ENCODE measurements around the gene IFIT1B. TPM values are rescaled to one million over a fixed set of nuclear protein-coding genes. Genes with fewer than 3 reads are reported as not detected.
A peak's percentile ranks its signal among the peaks of the same experiment; 100 is the strongest.

The IFIT1B gene
- total and polyA plus RNA-seq, 9 of the 15 experiments (the other 6 are each of a cell fraction or from before 2014, with no cell fraction given): not detected

DNA sequence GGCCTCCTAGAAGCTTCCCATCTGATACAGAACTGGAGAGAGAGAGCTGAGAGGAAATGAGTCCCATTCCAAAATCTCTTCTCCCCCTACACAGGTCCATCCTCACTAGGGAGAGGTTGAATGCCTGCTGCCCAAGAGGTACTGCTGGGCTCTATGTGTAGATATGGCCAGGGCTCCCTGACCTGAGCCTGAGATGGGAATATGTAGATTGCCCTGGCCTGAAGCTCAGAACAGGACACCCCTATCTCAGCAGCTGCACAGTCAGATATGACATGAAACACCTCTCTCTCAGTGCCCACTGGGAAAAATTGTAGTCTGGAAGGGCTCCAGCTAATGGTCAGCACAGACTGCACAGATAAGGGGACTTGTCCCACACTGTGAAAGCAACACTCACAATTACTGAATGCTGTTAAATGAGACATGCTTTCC, 3.1 kb upstream of the IFIT1B start (continued):
- TF ChIP-seq, protein P1, sequence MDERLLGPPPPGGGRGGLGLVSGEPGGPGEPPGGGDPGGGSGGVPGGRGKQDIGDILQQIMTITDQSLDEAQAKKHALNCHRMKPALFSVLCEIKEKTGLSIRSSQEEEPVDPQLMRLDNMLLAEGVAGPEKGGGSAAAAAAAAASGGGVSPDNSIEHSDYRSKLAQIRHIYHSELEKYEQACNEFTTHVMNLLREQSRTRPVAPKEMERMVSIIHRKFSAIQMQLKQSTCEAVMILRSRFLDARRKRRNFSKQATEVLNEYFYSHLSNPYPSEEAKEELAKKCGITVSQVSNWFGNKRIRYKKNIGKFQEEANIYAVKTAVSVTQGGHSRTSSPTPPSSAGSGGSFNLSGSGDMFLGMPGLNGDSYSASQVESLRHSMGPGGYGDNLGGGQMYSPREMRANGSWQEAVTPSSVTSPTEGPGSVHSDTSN (CRISPR knock-in tag; IDR thresholded peaks at IDR 0.05; ENCODE audit: low read depth): no peak
- TF ChIP-seq, protein P1 (tag; conservative IDR thresholded peaks at IDR 0.05; ENCODE audit: low read depth): no peak
- no peak for TF ChIP-seq CHD1 (IDR thresholded peaks at IDR 0.05; ENCODE audit: low read length)
- TF ChIP-seq GABPB1 (CRISPR knock-in tag; IDR thresholded peaks at IDR 0.05): no peak
- TF ChIP-seq, protein P2, sequence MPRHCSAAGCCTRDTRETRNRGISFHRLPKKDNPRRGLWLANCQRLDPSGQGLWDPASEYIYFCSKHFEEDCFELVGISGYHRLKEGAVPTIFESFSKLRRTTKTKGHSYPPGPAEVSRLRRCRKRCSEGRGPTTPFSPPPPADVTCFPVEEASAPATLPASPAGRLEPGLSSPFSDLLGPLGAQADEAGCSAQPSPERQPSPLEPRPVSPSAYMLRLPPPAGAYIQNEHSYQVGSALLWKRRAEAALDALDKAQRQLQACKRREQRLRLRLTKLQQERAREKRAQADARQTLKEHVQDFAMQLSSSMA (CRISPR knock-in tag; IDR thresholded peaks at IDR 0.05): no peak
- TF ChIP-seq CCNT2 (IDR thresholded peaks at IDR 0.05; ENCODE audit: borderline replicate concordance, extremely low read depth, insufficient read length, low read depth, low read length): peak; percentile 45
- TF ChIP-seq MAFF (IDR thresholded peaks at IDR 0.05; ENCODE audit: low read length): no peak
- no peak for TF ChIP-seq ZNF121 (CRISPR knock-in tag; conservative IDR thresholded peaks at IDR 0.05)
- TF ChIP-seq MBD2 (IDR thresholded peaks at IDR 0.05; ENCODE audit: borderline replicate concordance, low read depth): no peak
- no peak for TF ChIP-seq PHF20 (IDR thresholded peaks at IDR 0.05; ENCODE audit: partially characterized antibody)
- no peak for TF ChIP-seq POLR2H (tag; IDR thresholded peaks at IDR 0.05; ENCODE audit: low read depth)
- TF ChIP-seq NR2F6 (CRISPR knock-in tag; IDR thresholded peaks at IDR 0.05): no peak
- TF ChIP-seq, protein P3, sequence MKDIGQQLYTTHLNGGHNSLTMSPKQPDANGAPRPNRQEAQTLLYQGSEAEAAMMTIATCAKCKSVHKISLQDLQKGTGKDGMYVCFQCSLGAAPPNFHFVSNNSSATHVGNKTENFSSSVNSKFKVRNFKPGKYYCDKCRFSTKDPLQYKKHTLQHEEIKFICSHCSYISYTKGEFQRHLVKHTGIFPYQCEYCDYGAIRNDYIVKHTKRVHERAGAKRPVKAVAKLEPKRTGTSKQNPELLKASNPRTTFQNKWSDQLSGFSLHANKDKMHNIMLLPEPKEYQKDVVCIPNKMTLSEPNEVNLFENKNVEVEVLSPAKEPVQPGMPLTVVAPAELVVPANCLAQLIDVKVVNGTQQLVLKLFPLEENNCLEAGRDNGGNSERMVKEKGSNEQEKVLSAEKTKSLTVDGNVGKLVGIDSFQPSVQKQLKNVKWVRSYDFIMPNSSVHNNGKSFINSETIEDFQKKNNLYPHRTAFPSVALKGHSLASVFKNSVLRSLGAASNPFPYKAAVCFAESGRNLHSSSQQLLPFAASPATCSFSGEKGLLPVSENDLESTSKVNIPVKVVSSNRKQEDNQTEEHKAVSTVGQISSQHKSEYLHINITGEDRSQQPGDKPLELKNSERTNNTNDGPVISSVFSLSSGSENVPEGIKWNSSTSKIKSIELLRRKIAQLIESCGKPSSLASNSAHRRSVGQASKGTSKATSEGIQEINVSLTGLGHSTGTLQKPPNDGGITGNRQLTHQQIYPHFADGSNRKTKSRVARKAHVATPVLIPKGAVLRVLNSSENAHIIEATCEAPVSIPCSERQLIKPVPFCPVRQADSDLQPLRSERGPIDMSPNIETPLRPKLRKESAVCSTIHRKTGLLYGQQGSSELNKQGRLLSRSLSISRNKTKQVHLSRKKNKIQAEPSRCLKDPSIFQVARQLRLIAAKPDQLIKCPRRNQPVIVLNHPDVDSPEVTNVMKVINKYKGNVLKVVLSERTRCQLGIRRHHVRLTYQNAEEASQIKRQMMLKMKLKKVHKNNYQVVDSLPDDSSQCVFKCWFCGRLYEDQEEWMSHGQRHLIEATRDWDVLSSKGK (CRISPR knock-in tag; IDR thresholded peaks at IDR 0.05): no peak
- TF ChIP-seq, protein P4, sequence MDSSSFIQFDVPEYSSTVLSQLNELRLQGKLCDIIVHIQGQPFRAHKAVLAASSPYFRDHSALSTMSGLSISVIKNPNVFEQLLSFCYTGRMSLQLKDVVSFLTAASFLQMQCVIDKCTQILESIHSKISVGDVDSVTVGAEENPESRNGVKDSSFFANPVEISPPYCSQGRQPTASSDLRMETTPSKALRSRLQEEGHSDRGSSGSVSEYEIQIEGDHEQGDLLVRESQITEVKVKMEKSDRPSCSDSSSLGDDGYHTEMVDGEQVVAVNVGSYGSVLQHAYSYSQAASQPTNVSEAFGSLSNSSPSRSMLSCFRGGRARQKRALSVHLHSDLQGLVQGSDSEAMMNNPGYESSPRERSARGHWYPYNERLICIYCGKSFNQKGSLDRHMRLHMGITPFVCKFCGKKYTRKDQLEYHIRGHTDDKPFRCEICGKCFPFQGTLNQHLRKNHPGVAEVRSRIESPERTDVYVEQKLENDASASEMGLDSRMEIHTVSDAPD (CRISPR knock-in tag; IDR thresholded peaks at IDR 0.05): no peak
- TF ChIP-seq, protein P5, sequence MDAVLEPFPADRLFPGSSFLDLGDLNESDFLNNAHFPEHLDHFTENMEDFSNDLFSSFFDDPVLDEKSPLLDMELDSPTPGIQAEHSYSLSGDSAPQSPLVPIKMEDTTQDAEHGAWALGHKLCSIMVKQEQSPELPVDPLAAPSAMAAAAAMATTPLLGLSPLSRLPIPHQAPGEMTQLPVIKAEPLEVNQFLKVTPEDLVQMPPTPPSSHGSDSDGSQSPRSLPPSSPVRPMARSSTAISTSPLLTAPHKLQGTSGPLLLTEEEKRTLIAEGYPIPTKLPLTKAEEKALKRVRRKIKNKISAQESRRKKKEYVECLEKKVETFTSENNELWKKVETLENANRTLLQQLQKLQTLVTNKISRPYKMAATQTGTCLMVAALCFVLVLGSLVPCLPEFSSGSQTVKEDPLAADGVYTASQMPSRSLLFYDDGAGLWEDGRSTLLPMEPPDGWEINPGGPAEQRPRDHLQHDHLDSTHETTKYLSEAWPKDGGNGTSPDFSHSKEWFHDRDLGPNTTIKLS (IDR thresholded peaks at IDR 0.05; ENCODE audit: borderline replicate concordance, low read depth): no peak
- TF ChIP-seq, protein P6, sequence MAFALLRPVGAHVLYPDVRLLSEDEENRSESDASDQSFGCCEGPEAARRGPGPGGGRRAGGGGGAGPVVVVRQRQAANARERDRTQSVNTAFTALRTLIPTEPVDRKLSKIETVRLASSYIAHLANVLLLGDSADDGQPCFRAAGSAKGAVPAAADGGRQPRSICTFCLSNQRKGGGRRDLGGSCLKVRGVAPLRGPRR (CRISPR knock-in tag; IDR thresholded peaks at IDR 0.05): no peak
- no peak for TF ChIP-seq HNRNPLL (IDR thresholded peaks at IDR 0.05; ENCODE audit: low read depth, low read length, poor library complexity, severe bottlenecking)
- no peak for TF ChIP-seq ETS2 (tag; IDR thresholded peaks at IDR 0.05; ENCODE audit: borderline replicate concordance, poor library complexity, severe bottlenecking)

Measured in K562 (cell line).